ENCODE results near the gene HSPA1L.

Gene HSPA1L

DNA sequence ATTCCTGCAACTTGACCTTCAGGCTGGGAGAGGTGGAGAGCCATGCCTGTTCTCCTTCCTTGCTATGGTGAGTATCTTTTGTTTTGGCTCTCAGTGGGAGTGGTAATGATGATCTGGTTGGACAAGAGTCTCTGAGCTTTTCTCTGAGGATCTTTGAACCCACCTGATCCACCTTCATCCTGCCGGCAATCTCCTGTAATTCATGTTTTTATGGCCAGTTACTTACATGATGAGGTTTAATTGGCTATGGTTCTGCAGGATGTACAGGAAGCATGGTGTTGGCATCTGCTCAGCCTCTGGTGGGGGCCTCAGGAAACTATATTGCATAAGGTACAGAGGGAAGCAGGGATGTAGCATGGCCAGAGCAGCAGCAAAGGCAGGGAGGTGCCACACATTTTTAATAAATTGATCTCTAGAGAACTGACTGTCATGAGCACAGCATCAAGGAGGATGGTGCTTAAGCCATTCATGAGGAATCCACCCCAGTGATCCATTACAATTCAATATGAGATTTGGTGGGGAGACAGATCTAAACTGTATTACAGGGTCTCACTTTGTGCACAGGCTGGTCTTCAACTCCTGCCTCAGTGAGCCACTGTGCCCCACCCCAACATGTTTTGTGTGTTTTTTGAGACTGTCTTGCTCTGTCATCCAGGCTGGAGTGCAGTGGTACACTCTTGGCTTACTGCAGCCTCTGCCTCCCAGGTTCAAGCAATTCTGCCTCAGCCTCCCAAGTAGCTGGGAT is 22.5 kb upstream of the HSPA1L start:
- Mint-ChIP-seq H3K27me3 (ENCODE audit: low read depth) (no peaks in the 10 kb centered on the region), H3K4me1 (peaks cover 38% of the 10 kb centered on the region), H3K4me3 (peak overlapping the region; percentile 96 to 98 (median 97)), H3K9me3 (no peaks in the 10 kb centered on the region), H3K36me3 (ENCODE audit: low read depth) (peaks cover 62% of the 10 kb centered on the region), H3K27ac (peak overlapping the region; percentile 99 to 100 (median 100))
- TF ChIP-seq, protein P1, sequence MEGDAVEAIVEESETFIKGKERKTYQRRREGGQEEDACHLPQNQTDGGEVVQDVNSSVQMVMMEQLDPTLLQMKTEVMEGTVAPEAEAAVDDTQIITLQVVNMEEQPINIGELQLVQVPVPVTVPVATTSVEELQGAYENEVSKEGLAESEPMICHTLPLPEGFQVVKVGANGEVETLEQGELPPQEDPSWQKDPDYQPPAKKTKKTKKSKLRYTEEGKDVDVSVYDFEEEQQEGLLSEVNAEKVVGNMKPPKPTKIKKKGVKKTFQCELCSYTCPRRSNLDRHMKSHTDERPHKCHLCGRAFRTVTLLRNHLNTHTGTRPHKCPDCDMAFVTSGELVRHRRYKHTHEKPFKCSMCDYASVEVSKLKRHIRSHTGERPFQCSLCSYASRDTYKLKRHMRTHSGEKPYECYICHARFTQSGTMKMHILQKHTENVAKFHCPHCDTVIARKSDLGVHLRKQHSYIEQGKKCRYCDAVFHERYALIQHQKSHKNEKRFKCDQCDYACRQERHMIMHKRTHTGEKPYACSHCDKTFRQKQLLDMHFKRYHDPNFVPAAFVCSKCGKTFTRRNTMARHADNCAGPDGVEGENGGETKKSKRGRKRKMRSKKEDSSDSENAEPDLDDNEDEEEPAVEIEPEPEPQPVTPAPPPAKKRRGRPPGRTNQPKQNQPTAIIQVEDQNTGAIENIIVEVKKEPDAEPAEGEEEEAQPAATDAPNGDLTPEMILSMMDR (IDR thresholded peaks at IDR 0.05; ENCODE audit: unreplicated experiment in 3 of 3) = no peak

DNA sequence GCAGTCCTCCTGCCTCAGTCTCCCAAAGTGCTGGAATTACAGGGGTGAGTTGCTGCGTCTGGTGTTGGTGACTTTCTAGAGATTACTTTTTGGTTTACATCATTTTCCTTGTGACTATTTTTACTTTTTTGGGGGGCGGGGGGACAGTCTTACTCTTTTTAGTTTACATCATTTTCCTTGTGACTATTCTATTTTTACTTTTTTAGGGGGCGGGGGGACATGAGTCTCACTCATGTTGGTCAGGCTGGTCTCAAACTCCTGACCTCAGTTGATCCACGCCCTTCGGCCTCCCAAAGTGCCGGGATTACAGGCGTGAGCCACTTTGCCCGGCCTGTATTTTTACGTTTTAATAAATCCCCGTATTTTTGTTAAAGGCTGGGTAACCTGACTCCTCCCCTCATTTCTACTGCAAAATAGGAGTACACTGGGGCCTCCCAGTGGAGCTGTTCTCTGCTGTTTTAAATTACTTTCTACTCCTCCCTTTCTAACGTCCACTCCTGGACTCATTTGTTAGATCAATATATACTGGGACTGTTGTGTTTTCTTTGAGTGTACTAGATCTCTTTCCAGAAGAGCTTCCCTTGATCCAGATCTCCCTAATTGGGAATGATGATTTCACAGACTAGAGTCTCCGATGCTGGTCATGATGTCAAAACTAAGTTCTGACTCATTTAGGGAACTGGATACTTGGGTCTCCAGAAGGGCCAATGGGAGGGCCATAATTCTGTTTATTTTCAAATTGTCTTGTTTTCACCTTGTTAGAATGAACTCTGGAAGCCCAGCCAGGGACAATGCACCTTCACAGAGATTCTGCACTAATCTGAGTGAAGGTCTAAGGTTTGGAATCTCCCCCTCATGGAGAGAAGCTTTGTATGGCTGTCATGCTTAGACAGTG is 21.6 kb upstream of the HSPA1L start:
- Mint-ChIP-seq H3K9me3 (no peaks in the 10 kb centered on the region), H3K36me3 (ENCODE audit: low read depth) (peaks cover 62% of the 10 kb centered on the region), H3K27ac (peak overlapping the region; percentile 99 to 100 (median 100)), H3K4me1 (peaks cover 38% of the 10 kb centered on the region), H3K4me3 (peak overlapping the region; percentile 96 to 98 (median 97)), H3K27me3 (ENCODE audit: low read depth) (no peaks in the 10 kb centered on the region)
- TF ChIP-seq, protein P1 (IDR thresholded peaks at IDR 0.05; ENCODE audit: unreplicated experiment in 3 of 3) = peak in 1 of 3 experiments; percentile 6

DNA sequence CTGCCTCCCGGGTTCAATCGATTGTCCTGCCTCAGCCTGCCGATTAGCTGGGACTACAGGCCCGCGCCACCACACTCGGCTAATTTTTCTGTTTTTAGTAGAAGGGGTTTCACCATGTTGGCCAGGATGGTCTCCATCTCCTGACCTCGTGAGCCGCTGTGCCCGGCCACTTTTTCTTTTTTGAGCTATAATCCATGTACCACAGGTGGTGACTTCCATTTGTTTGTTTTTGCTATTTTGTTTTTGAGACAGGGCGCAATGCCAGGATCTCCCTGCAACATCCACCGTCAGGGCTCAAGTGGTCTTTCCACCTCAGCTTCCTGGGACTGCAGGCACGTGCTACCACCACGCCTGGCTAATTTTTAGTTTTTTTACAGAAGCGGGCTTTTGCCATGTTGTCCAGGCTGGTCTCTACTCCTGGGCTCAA is 21.0 kb upstream of the HSPA1L start:
- peak overlapping the region; percentile 96 to 98 (median 97) for H3K4me3 Mint-ChIP-seq
- no peaks in the 10 kb centered on the region for H3K27me3 Mint-ChIP-seq (ENCODE audit: low read depth)
- peaks cover 57% of the 10 kb centered on the region for H3K36me3 Mint-ChIP-seq (ENCODE audit: low read depth)
- no peaks in the 10 kb centered on the region for H3K9me3 Mint-ChIP-seq
- TF ChIP-seq, protein P1 (IDR thresholded peaks at IDR 0.05; ENCODE audit: unreplicated experiment in 3 of 3) = no peak
- H3K27ac Mint-ChIP-seq = peak overlapping the region; percentile 99 to 100 (median 100)
- H3K4me1 Mint-ChIP-seq = peaks cover 38% of the 10 kb centered on the region

DNA sequence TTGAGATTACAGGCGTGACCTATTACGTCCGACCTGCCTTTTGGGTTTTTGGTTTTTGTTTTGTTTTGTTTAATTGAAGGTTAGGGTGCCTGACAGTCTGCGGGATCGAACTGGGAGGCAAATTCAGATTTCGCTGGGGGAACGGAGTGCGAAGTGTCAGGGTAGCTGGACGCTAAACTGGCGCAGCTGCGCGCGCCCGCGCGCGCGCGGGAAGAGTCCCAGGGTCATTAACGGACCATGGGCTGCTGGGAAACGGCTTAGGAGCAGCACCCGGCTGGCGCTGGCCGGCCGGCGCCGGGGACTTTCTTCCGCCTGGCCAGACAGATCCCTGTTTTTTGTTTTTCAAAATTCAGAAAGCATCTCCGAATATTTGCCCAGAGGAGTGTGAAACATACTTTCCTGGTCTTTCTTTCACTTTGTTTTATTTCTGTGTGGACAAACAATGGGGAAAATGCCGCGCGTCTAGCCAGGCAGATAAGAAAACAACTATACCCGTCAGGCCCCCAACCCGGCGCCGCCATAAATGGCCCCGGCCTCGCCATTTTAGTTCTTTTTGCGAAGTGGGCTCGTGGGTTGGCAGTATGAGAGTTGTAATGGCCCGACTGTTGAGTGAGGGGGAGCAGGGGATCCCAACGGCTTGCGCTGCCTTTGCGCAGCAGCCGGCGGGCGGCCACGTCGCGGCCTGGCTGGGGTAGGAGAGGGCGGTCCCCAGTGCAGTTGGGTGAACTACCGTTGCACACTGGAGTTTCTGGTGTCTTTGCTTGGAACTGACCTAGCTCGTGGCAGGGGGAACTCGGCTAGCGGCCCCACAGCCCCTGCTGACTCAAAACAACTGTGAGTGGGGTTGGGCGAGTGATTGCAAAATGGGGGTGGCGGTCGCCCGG is 19.5 kb upstream of the HSPA1L start:
- H3K4me1 Mint-ChIP-seq = peaks cover 51% of the 10 kb centered on the region
- no peaks in the 10 kb centered on the region for H3K9me3 Mint-ChIP-seq
- peaks cover 46% of the 10 kb centered on the region for H3K36me3 Mint-ChIP-seq (ENCODE audit: low read depth)
- peak overlapping the region; percentile 96 to 98 (median 97) for H3K4me3 Mint-ChIP-seq
- no peaks in the 10 kb centered on the region for H3K27me3 Mint-ChIP-seq (ENCODE audit: low read depth)
- TF ChIP-seq, protein P1 (IDR thresholded peaks at IDR 0.05; ENCODE audit: unreplicated experiment in 3 of 3) = no peak
- peak overlapping the region; percentile 99 to 100 (median 100) for H3K27ac Mint-ChIP-seq

DNA sequence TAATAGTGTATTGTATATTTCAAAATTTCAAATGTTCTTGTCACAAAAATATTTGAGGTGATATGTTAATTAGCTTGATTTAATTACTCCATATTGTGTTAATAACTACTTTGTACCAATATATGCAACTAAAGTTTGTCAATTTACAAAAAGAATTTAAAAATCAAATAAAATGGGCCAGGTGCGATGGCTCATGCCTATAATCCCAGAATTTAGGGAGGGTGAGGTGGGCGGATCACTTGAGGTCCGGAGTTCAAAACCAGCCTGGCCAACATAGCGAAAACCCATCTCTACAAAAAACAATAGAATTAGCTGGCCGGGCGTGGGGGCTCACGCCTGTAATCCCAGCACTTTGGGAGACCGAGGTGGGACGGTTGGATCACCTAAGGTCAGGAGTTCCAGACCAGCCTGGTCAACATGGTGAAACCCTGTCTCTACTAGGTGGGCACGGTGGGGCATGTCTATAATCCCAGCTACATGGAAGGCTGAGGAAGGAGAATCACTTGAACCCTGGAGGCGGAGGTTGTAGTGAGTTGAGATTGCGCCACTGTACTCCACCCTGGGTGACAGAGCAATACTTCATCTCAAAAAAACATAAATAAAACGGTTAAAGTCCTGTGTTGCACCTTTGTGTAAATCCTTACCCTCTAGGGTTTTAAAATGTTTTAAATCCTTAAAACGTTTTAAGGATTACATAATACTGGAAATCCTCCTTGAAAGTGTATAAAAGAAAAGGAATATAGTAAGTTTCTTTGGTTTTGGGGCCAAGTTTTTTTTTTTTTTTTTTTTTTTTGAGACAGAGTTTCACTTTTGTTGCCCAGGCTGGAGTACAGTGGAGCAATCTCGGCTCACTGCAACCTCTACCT is 16.5 kb upstream of the HSPA1L start:
- H3K36me3 Mint-ChIP-seq (ENCODE audit: low read depth) = peaks cover 19% of the 10 kb centered on the region
- peaks cover 41% of the 10 kb centered on the region for H3K4me1 Mint-ChIP-seq
- peak overlapping the region; percentile 93 to 97 (median 97) for H3K4me3 Mint-ChIP-seq
- H3K27me3 Mint-ChIP-seq (ENCODE audit: low read depth) = no peaks in the 10 kb centered on the region
- peak overlapping the region; percentile 85 to 94 (median 92) for H3K27ac Mint-ChIP-seq
- H3K9me3 Mint-ChIP-seq = no peaks in the 10 kb centered on the region
- TF ChIP-seq, protein P1 (IDR thresholded peaks at IDR 0.05; ENCODE audit: unreplicated experiment in 3 of 3) = no peak

Measured in nephron (organoid).